ENCODE data around the gene CHMP2A.
"Not testable (repeated sequence)": the region's sequence is repeated elsewhere in the genome, so short reads cannot be mapped to it uniquely, and the experiment has no call there.

The CHMP2A gene

GRCh38 chr19:58554494-58555368 lies at the start of gene CHMP2A:
Gene CHMP2A (minus strand): TSS chr19:58555105. CDS start chr19:58554212, 893 bp downstream.
- DNase-seq: no peak

GRCh38 chr19:58586133-58586765 lies 31.3 kb upstream of the CHMP2A start:
- no peak for DNase-seq

- DNase-seq: no peak
Observed at GRCh38 chr19:58585442-58586132, 30.7 kb upstream of the CHMP2A start.

- no peak for DNase-seq
Observed at GRCh38 chr19:58584498-58585441, 29.9 kb upstream of the CHMP2A start.

GRCh38 chr19:58582985-58583384 lies 28.1 kb upstream of the CHMP2A start:
- DNase-seq: no peak

GRCh38 chr19:58581227-58582141 lies 26.6 kb upstream of the CHMP2A start:
- DNase-seq: no peak

GRCh38 chr19:58579473-58580142 lies 24.7 kb upstream of the CHMP2A start:
- no peak for DNase-seq

GRCh38 chr19:58578012-58578925 lies 23.4 kb upstream of the CHMP2A start:
- no peak for DNase-seq

- DNase-seq: not testable (repeated sequence)
Observed at GRCh38 chr19:58577581-58577980, 22.7 kb upstream of the CHMP2A start.

- no peak for DNase-seq
Observed at GRCh38 chr19:58575183-58576041, 20.5 kb upstream of the CHMP2A start.

GRCh38 chr19:58573658-58574164 lies 18.8 kb upstream of the CHMP2A start:
- DNase-seq: no peak

GRCh38 chr19:58572818-58573657 lies 18.1 kb upstream of the CHMP2A start, which contains the start of gene MZF1:
Gene MZF1 (minus strand): TSS chr19:58573335. CDS start chr19:58571389, 1,946 bp downstream.
- DNase-seq: no peak

- no peak for DNase-seq
Observed at GRCh38 chr19:58572026-58572817, 17.3 kb upstream of the CHMP2A start.

- no peak for DNase-seq
Observed at GRCh38 chr19:58571575-58571947, 16.7 kb upstream of the CHMP2A start.

- no peak for DNase-seq
Observed at GRCh38 chr19:58570770-58571574, 16.1 kb upstream of the CHMP2A start.
